ENCODE measurements around the gene ACSF2. TPM values are rescaled to one million over a fixed set of nuclear protein-coding genes. Genes with fewer than 3 reads are reported as not detected.
A peak's percentile ranks its signal among the peaks of the same experiment; 100 is the strongest.
"Not testable (repeated sequence)": the region's sequence is repeated elsewhere in the genome, so short reads cannot be mapped to it uniquely, and the experiment has no call there.

ACSF2 gene
- total RNA-seq, 5 donors from 2014 or later (not counting 1 experiment from before 2014, with no cell fraction given): 17.7 to 26.4 (median 21.3) TPM

DNA sequence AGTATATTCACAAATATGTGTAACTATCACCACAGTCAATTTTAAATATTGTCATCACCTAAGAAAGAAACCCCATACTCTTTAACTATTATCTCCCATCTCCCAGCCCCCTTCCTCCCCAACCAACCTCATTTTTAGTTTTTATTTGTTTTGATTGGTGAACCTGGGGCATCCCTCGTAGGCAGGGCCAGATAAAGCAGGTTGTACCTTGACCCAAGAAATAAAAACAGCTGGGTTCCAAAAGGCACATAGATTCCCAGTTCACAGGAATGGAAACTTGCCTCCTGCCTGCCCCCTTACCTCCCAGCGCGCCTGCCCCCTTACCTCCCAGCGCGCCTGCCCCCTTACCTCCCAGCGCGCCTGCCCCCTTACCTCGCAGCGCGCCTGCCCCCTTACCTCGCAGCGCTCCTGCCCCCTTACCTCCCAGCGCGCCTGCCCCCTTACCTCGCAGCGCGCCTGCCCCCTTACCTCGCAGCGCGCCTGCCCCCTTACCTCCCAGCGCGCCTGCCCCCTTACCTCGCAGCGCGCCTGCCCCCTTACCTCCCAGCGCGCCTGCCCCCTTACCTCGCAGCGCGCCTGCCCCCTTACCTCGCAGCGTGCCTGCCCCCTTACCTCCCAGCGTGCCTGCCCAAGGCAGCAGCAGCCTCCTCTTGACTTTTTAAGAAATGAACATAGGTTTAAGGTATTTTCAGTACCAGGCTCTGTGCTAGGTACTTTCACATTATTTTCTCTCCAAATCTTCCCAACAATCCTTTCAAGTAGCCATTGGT, 49.9 kb downstream of the ACSF2 start:
- H3K4me1 Mint-ChIP-seq: peaks cover 21 to 23% (median 22%) of the 10 kb centered on the region in 3 donors
- CTCF ChIA-PET: interaction anchor here (0.6 to 0.8 kb wide), 5 partner anchors 9 to 252 kb away, joined by 3 to 4 read pairs (median 3); no protein-coding TSS in a partner anchor
- POLR2A ChIA-PET; H3K27ac Mint-ChIP-seq; H3K27me3 Mint-ChIP-seq; H3K4me3 Mint-ChIP-seq; H3K9me3 ChIP-seq; H3K4me3 ChIP-seq (ENCODE audit: control insufficient read depth in 1 of 2, extremely low read depth in 1 of 2, low read length in 1 of 2); H3K36me3 ChIP-seq (ENCODE audit: control insufficient read depth in 2 of 2, extremely low read depth in 1 of 2, insufficient read depth in 1 of 2, low read length in 1 of 2); ATAC-seq (replicated peaks in 1 of 4); H3K9me3 Mint-ChIP-seq; DNase-seq; H3K27ac ChIP-seq (ENCODE audit: low read length): not testable (repeated sequence)
- peaks cover 7 to 20% of the 10 kb centered on the region in 2 experiments for H3K4me1 ChIP-seq (ENCODE audit: control insufficient read depth in 1 of 2, extremely low read depth in 1 of 2, insufficient read depth in 2 of 2, low read length in 2 of 2)
- H3K36me3 Mint-ChIP-seq: peaks cover 17% of the 10 kb centered on the region
- peaks cover 0 to 22% of the 10 kb centered on the region in 2 experiments for H3K27me3 ChIP-seq (replicated peaks in 1 of 2; ENCODE audit: control insufficient read depth in 2 of 2, extremely low read depth in 1 of 2, insufficient read depth in 2 of 2, low read length in 1 of 2)
- no CpG with 5 or more reads among the region's 33 CpGs for WGBS (ENCODE audit: insufficient coverage)

DNA sequence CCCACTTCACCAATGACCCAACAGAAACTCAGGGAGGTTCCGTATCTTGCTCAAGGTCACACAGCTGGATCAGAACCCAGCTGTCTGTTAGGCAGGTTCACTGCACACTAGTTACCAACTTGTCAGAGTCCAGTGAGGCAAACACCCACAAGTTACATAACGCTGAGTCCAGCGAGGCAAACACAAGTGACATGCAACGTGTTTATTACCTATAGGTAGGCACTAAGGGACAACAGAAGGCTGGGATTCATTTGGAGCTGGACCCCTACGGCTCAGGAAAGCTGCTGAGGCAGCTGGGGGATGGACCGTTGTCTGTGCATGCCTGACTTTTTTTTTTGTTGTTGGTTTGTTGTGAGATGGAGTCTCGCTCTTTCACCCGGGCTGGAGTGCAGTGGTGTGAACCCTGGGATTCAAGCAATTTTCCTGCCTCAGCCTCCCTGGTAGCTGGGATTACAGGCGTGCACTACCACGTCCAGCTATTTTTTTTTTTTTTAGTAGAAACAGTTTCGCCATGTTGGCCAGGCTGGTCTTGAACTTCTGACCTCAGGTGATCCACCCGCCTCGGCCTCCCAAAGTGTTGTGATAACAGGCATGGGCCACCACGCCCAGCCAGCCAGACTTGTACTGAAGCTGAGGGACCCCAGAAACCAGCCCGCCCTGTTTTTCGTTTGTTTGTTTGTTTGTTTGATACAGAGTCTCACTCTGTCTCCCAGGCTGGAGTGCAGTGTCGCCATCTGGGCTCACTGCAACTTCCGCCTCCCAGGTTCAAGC, 50.7 kb downstream of the ACSF2 start:
- Mint-ChIP-seq H3K27ac (no peak overlapping the region), H3K9me3 (no peaks in the 10 kb centered on the region), H3K4me3 (no peak overlapping the region), H3K4me1 (peaks cover 21 to 23% (median 22%) of the 10 kb centered on the region in 3 donors), H3K27me3 (no peaks in the 10 kb centered on the region), H3K36me3 (peaks cover 15% of the 10 kb centered on the region)
- H3K4me1 ChIP-seq (ENCODE audit: control insufficient read depth in 1 of 2, extremely low read depth in 1 of 2, insufficient read depth in 2 of 2, low read length in 2 of 2): peaks cover 7 to 20% of the 10 kb centered on the region in 2 experiments
- 91% methylated on average over 15 of the region's 18 CpGs for WGBS (ENCODE audit: insufficient coverage)
- no peak overlapping the region for H3K27ac ChIP-seq (ENCODE audit: low read length)
- POLR2A ChIA-PET: no interaction called here
- peaks cover 2% of the 10 kb centered on the region in 2 donors for H3K36me3 ChIP-seq (ENCODE audit: control insufficient read depth in 2 of 2, extremely low read depth in 1 of 2, insufficient read depth in 1 of 2, low read length in 1 of 2)
- DNase-seq (no peak), ATAC-seq (replicated peaks in 1 of 4) (no peak)
- H3K9me3 ChIP-seq: no peaks in the 10 kb centered on the region
- H3K27me3 ChIP-seq (replicated peaks in 1 of 2; ENCODE audit: control insufficient read depth in 2 of 2, extremely low read depth in 1 of 2, insufficient read depth in 2 of 2, low read length in 1 of 2): peaks cover 0 to 14% of the 10 kb centered on the region in 2 experiments
- CTCF ChIA-PET: interaction anchor here (0.6 to 0.8 kb wide), 3 partner anchors 28 to 231 kb away, joined by 3 read pairs; no protein-coding TSS in a partner anchor
- no peak overlapping the region for H3K4me3 ChIP-seq (ENCODE audit: control insufficient read depth in 1 of 2, extremely low read depth in 1 of 2, low read length in 1 of 2)

DNA sequence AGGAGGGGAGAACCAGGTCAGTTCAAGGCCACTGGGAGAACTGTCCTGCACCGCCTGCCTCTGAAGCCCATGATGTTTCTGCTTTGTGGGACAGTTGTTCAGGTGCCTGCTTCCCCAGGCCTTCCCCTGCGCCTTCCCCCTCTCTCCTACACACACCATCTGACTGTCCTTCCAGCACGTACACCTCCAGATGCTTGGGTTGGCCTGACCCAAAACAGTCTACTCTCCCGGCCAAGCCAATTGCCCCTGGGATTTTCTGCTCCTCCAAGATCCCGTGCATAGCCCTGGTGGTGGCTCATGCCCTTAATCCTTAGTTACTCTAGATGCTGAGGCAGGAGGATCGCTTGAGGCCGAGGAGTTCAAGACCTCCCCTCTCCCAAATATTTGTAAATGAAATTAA, 52.0 kb downstream of the ACSF2 start:
- no peaks in the 10 kb centered on the region for H3K27me3 Mint-ChIP-seq

DNA sequence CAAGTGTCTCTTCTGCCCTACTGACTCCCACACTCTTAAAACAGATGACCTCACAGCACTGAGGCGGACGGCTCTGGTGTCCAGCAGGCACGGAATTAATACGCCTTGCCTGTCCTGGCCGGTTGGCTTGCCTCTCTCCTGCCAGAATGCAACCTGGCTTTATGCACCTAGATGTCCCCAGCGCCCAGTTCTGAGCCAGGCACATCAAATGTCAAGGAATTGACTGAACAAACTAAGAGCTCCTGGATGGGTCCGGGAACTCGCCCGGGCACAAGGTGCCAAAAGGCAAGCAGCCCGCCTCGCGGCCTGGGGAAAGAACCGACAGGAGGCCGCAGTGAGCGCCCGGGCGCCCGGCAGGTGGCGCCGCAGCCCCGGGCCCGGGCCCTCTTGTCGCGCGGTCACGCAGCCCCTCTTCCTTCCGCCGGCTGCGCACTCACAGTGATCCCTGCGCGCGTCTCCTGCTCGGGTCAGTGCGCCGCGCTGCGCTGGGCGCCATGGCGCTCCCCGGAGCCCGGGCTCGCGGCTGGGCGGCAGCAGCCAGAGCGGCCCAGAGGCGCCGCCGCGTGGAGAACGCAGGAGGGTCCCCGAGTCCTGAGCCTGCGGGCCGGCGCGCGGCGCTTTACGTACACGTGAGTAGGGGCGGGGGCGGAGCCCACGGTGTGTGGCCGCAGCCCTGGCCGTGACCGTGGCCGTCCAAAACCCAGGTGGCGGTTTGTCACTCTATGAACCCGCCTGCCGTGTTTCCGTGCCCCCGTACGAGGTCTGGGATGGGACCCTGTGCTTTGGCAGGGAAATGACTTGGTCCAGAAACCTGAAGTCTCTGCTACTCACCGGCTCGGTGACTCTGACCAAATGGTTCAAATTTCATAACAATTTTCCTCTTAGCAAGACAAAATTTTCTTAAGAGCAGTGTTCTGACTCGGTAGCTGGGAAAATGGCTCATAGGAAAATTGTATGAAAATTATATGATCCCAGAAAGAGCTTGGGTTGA, 52.7 kb downstream of the ACSF2 start, which contains the start of gene RSAD1:
Gene RSAD1, plus strand, starts transcription at position 470 of the 991 bp plus-strand sequence. Its CDS starts 25 bp downstream, at position 495.
- ATAC-seq (replicated peaks in 1 of 4): peak; percentile 93 to 95 (median 94)
- peaks cover 9% of the 10 kb centered on the region for H3K36me3 Mint-ChIP-seq
- no peaks in the 10 kb centered on the region for H3K27me3 Mint-ChIP-seq
- peak within 1 kb of the TSS; percentile 86 to 95 for H3K4me3 ChIP-seq (ENCODE audit: control insufficient read depth in 1 of 2, extremely low read depth in 1 of 2, low read length in 1 of 2)
- H3K36me3 ChIP-seq (ENCODE audit: control insufficient read depth in 2 of 2, extremely low read depth in 1 of 2, insufficient read depth in 1 of 2, low read length in 1 of 2): peaks cover 11 to 17% of the 10 kb centered on the region in 2 donors
- H3K4me1 Mint-ChIP-seq: peaks cover 25 to 29% (median 27%) of the 10 kb centered on the region in 3 donors
- WGBS (ENCODE audit: insufficient coverage): 3% methylated on average over 67 of the region's 75 CpGs
- no peaks in the 10 kb centered on the region for H3K9me3 Mint-ChIP-seq
- peaks cover 7 to 20% of the 10 kb centered on the region in 2 experiments for H3K4me1 ChIP-seq (ENCODE audit: control insufficient read depth in 1 of 2, extremely low read depth in 1 of 2, insufficient read depth in 2 of 2, low read length in 2 of 2)
- ChIA-PET POLR2A (interaction anchor here (0.6 to 0.7 kb wide), 4 partner anchors 64 to 1916 kb away, joined by 3 to 9 read pairs (median 7); no protein-coding TSS in a partner anchor), CTCF (interaction anchor here (0.6 to 1.4 kb wide), 13 partner anchors 8 to 1119 kb away, joined by 3 to 13 read pairs (median 3); partner anchors contain the start of gene LRRC59 (in 1 of the 2))
- H3K4me3 Mint-ChIP-seq: peak within 1 kb of the TSS; percentile 76 to 88 (median 82)
- peak within 1 kb of the TSS; percentile 81 for H3K27ac ChIP-seq (ENCODE audit: low read length)
- H3K9me3 ChIP-seq: no peaks in the 10 kb centered on the region
- H3K27ac Mint-ChIP-seq: peak within 1 kb of the TSS; percentile 94 to 96
- H3K27me3 ChIP-seq (replicated peaks in 1 of 2; ENCODE audit: control insufficient read depth in 2 of 2, extremely low read depth in 1 of 2, insufficient read depth in 2 of 2, low read length in 1 of 2): peaks cover 0 to 14% of the 10 kb centered on the region in 2 experiments
- peak; percentile 67 to 92 (median 81) for DNase-seq

More for the DNA sequence above, 52.0 kb downstream of the ACSF2 start:
- Mint-ChIP-seq H3K27ac (peak overlapping the region; percentile 94 to 96), H3K36me3 (peaks cover 11% of the 10 kb centered on the region), H3K9me3 (no peaks in the 10 kb centered on the region), H3K4me1 (peaks cover 25 to 29% (median 27%) of the 10 kb centered on the region in 3 donors), H3K4me3 (peak overlapping the region; percentile 71 to 88 (median 76))
- Histone ChIP-seq H3K9me3 (no peaks in the 10 kb centered on the region), H3K36me3 (ENCODE audit: control insufficient read depth in 2 of 2, extremely low read depth in 1 of 2, insufficient read depth in 1 of 2, low read length in 1 of 2) (peaks cover 8 to 11% of the 10 kb centered on the region in 2 donors), H3K4me1 (ENCODE audit: control insufficient read depth in 1 of 2, extremely low read depth in 1 of 2, insufficient read depth in 2 of 2, low read length in 2 of 2) (peaks cover 7 to 20% of the 10 kb centered on the region in 2 experiments), H3K27ac (ENCODE audit: low read length) (peak overlapping the region; percentile 81), H3K27me3 (replicated peaks in 1 of 2; ENCODE audit: control insufficient read depth in 2 of 2, extremely low read depth in 1 of 2, insufficient read depth in 2 of 2, low read length in 1 of 2) (peaks cover 0 to 14% of the 10 kb centered on the region in 2 experiments), H3K4me3 (ENCODE audit: control insufficient read depth in 1 of 2, extremely low read depth in 1 of 2, low read length in 1 of 2) (peak overlapping the region; percentile 43 to 95)
- 84% methylated on average over 2 of the region's 7 CpGs for WGBS (ENCODE audit: insufficient coverage)
- POLR2A ChIA-PET: interaction anchor here (0.7 kb wide), 2 partner anchors 248 to 1915 kb away, joined by 8 to 9 read pairs; no protein-coding TSS in a partner anchor
- CTCF ChIA-PET: interaction anchor here (0.6 kb wide), 3 partner anchors 79 to 375 kb away, joined by 3 to 13 read pairs (median 7); no protein-coding TSS in a partner anchor
- DNase-seq (peak in 1 of 35 experiments; percentile 14), ATAC-seq (replicated peaks in 1 of 4) (no peak)

DNA sequence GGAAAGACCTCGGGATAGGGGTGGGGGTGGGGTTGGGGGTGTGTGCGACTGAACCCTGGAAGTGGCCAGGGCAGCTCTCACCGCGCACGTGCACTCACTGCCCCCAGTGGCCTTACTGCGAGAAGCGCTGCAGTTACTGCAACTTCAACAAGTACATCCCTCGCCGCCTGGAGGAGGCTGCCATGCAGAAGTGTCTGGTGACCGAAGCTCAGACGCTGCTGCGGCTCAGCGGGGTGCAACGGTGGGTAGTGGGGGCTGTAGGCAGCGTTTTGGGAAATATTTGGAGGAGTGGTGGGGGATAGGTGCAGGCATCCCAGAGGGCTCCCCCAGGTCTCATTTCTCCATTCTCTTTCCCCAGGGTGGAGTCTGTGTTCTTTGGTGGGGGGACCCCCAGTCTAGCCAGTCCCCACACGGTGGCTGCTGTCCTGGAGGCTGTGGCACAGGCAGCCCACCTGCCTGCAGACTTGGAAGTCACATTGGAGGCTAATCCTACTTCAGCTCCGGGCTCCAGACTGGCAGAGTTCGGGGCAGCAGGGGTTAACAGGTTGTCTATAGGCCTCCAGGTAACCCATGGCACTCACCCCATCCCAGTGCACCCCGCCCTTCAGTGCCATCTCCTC, 53.6 kb downstream of the ACSF2 start:
- H3K36me3 ChIP-seq (ENCODE audit: control insufficient read depth in 2 of 2, extremely low read depth in 1 of 2, insufficient read depth in 1 of 2, low read length in 1 of 2): peaks cover 14 to 26% of the 10 kb centered on the region in 2 donors
- POLR2A ChIA-PET: interaction anchor here in 1 of 2 donors (0.6 kb wide), 2 partner anchors 63 to 87 kb away, joined by 3 to 6 read pairs; no protein-coding TSS in a partner anchor
- WGBS (ENCODE audit: insufficient coverage): 27% methylated on average over 13 of the region's 19 CpGs

More for the DNA sequence above, 53.6 kb downstream of the ACSF2 start:
- DNase-seq (peak; percentile 17 to 75 (median 57)), ATAC-seq (replicated peaks in 1 of 4) (peak; percentile 31 to 53 (median 49))
- CTCF ChIA-PET: interaction anchor here (0.6 to 1.4 kb wide), 10 partner anchors 9 to 1120 kb away, joined by 3 to 9 read pairs (median 3); partner anchors contain the start of gene LRRC59 (in 1 of the 2)
- peaks cover 12% of the 10 kb centered on the region for H3K36me3 Mint-ChIP-seq
- no peak overlapping the region for H3K27ac ChIP-seq (ENCODE audit: low read length)
- H3K4me3 Mint-ChIP-seq: peak overlapping the region; percentile 76 to 88 (median 82)
- H3K4me3 ChIP-seq (ENCODE audit: control insufficient read depth in 1 of 2, extremely low read depth in 1 of 2, low read length in 1 of 2): peak overlapping the region; percentile 86 to 95
- no peaks in the 10 kb centered on the region for H3K9me3 ChIP-seq
- H3K4me1 Mint-ChIP-seq: peaks cover 25 to 29% (median 27%) of the 10 kb centered on the region in 3 donors
- H3K27me3 Mint-ChIP-seq: no peaks in the 10 kb centered on the region
- peaks cover 0 to 14% of the 10 kb centered on the region in 2 experiments for H3K27me3 ChIP-seq (replicated peaks in 1 of 2; ENCODE audit: control insufficient read depth in 2 of 2, extremely low read depth in 1 of 2, insufficient read depth in 2 of 2, low read length in 1 of 2)
- H3K4me1 ChIP-seq (ENCODE audit: control insufficient read depth in 1 of 2, extremely low read depth in 1 of 2, insufficient read depth in 2 of 2, low read length in 2 of 2): peaks cover 7 to 20% of the 10 kb centered on the region in 2 experiments
- H3K27ac Mint-ChIP-seq: peak overlapping the region; percentile 61 to 83
- H3K9me3 Mint-ChIP-seq: no peaks in the 10 kb centered on the region

Measured in T-cell (primary cell).